ENCODE measurements around the gene USP9X. TPM values are rescaled to one million over a fixed set of nuclear protein-coding genes. Genes with fewer than 3 reads are reported as not detected.

USP9X gene
- total and polyA plus RNA-seq, 9 of the 15 experiments (the other 6 are each of a cell fraction or from before 2014, with no cell fraction given) = 10.9 to 47.8 (median 29.5) TPM

DNA sequence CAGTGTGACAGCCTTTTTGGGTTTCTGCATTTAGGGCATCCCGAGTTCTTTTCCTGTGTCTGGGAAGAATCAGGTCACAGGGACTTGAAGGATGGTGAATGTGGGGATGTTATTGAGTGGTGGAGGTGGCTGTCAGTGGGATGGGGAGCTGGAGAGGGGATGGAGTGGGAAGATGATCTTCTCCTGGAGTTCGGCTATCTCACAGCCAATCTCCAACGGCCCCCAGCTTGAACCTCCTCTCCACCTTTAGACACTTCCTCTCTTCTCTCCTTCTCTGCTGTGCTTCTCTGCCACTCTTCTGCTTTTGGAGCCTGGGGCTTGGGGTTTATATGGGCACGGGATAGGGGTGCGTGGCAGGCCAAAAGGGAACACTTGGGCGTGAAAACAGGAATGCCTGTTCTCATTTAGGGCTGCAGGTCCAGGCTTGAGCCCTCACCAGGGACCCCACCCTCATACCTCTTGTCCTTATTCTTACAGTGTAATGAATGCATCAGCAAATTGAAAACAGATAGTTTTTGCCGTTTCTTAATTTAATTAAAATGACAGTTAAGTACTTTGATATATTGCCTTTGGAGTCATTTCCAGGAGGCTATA is 37.5 kb downstream of the USP9X start:
- no peaks in the 10 kb centered on the region for H3K9me1 ChIP-seq (ENCODE audit: control insufficient read depth, insufficient read depth, low read length)
- no peaks in the 10 kb centered on the region for H3K9me3 ChIP-seq (replicated peaks; ENCODE audit: control insufficient read depth, insufficient read depth, low read depth, low read length)
- no peak overlapping the region for H3K9ac ChIP-seq (ENCODE audit: insufficient read depth in 1 of 2, low read depth in 2 of 2, low read length in 2 of 2)
- no peak overlapping the region for H2AFZ ChIP-seq (ENCODE audit: low read depth, low read length)
- H3K4me3 ChIP-seq = no peak overlapping the region
- BruUV-seq (replicated peaks) = no TSS peak
- CTCF ChIA-PET (ENCODE audit: low intra/inter-chr PET ratio) = no interaction called here
- ATAC-seq (no peak), DNase-seq (ENCODE audit: extremely low read depth in 1 of 4, low spot score in 3 of 4) (no peak), FAIRE-seq (no peak)
- in situ Hi-C loops (cut with MboI) (no loop called here), intact Hi-C loops (cut with micrococcal nuclease) (no loop called here)
- no peak overlapping the region for H3K4me2 ChIP-seq (ENCODE audit: insufficient read depth, low read length)
- H3K27ac ChIP-seq (ENCODE audit: extremely low read depth, low read depth, low read length) = no peak overlapping the region
- 0 out of 2 replicates have a peak, but pooled peaks cover 6% of the 10 kb centered on the region for H4K20me1 ChIP-seq (replicated peaks; ENCODE audit: control insufficient read depth, insufficient read depth, low read length)
- peaks cover 25% of the 10 kb centered on the region for H3K36me3 ChIP-seq (ENCODE audit: control insufficient read depth, insufficient read depth, low read length)
- 78% methylated on average over 6 of the region's 7 CpGs for WGBS (ENCODE audit: insufficient coverage, low coverage, missing lambda C conversion rate)
- H3K79me2 ChIP-seq (ENCODE audit: control insufficient read depth, insufficient read depth, low read length) = peaks cover 84% of the 10 kb centered on the region
- no peaks in the 10 kb centered on the region for H3K4me1 ChIP-seq (replicated peaks in 1 of 2; ENCODE audit: control insufficient read depth in 2 of 2, insufficient read depth in 2 of 2, low read length in 2 of 2)
- POLR2A ChIA-PET = no interaction called here
- H3K27me3 ChIP-seq (ENCODE audit: control insufficient read depth in 2 of 2, insufficient read depth in 2 of 2, low read length in 2 of 2) = no peaks in the 10 kb centered on the region
- TF ChIP-seq, protein P1, sequence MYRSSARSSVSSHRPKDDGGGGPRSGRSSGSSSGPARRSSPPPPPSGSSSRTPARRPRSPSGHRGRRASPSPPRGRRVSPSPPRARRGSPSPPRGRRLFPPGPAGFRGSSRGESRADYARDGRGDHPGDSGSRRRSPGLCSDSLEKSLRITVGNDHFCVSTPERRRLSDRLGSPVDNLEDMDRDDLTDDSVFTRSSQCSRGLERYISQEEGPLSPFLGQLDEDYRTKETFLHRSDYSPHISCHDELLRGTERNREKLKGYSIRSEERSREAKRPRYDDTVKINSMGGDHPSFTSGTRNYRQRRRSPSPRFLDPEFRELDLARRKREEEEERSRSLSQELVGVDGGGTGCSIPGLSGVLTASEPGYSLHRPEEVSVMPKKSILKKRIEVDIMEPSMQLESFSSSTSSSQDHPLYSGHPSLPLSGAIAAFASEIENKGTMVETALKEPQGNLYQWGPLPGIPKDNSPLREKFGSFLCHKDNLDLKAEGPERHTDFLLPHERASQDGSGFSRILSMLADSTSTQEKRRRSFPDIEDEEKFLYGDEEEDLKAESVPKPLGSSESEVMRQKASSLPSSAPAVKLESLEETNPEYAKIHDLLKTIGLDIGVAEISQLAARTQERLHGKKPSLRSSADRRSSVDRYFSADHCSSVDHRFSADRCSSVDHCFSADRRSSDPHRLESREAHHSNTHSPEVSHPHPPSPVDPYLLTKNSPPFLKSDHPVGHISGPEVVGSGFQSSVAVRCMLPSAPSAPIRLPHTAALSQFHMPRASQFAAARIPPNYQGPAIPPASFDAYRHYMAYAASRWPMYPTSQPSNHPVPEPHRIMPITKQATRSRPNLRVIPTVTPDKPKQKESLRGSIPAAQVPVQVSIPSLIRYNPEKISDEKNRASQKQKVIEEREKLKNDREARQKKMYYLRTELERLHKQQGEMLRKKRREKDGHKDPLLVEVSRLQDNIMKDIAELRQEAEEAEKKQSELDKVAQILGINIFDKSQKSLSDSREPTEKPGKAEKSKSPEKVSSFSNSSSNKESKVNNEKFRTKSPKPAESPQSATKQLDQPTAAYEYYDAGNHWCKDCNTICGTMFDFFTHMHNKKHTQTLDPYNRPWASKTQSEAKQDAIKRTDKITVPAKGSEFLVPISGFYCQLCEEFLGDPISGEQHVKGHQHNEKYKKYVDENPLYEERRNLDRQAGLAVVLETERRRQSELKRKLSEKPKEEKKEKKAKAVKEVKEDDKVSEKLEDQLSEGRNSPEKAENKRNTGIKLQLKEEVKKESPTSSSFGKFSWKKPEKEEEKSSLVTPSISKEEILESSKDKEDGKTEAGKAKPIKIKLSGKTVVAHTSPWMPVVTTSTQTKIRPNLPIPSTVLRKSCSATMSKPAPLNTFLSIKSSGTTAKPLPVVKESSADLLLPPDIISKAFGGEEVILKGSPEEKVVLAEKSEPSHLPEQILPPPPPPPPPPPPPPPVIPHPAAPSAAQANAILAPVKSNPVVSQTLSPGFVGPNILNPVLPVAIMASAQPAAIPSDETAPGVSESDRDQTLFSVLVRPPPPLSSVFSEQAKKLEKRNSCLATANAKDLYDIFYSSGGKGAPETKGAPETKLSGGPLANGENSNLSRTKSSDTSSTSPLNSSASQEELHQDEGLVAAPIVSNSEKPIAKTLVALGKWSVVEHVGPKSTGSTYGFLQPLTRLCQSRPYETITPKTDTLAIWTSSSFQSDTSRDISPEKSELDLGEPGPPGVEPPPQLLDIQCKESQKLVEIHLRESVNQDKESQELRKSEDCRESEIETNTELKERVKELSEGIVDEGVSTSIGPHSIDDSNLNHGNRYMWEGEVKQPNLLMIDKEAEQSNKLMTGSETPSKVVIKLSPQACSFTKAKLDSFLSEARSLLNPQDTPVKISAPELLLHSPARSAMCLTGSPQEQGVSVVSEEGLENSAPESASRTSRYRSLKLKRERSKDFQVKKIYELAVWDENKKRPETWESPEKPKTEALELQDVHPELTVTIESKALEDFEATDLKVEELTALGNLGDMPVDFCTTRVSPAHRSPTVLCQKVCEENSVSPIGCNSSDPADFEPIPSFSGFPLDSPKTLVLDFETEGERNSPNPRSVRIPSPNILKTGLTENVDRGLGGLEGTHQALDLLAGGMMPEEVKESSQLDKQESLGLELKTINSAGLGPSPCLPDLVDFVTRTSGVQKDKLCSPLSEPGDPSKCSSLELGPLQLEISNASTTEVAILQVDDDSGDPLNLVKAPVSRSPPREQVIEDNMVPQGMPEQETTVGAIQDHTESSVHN (IDR thresholded peaks at IDR 0.05; ENCODE audit: borderline replicate concordance in 1 of 2, low read depth in 1 of 2) = no peak
- no peak for TF ChIP-seq ZNF695 (CRISPR knock-in tag; IDR thresholded peaks at IDR 0.05)
- no peak for TF ChIP-seq KDM5B (IDR thresholded peaks at IDR 0.05; ENCODE audit: insufficient replicate concordance, low read depth, low read length)
- TF ChIP-seq, protein P2, sequence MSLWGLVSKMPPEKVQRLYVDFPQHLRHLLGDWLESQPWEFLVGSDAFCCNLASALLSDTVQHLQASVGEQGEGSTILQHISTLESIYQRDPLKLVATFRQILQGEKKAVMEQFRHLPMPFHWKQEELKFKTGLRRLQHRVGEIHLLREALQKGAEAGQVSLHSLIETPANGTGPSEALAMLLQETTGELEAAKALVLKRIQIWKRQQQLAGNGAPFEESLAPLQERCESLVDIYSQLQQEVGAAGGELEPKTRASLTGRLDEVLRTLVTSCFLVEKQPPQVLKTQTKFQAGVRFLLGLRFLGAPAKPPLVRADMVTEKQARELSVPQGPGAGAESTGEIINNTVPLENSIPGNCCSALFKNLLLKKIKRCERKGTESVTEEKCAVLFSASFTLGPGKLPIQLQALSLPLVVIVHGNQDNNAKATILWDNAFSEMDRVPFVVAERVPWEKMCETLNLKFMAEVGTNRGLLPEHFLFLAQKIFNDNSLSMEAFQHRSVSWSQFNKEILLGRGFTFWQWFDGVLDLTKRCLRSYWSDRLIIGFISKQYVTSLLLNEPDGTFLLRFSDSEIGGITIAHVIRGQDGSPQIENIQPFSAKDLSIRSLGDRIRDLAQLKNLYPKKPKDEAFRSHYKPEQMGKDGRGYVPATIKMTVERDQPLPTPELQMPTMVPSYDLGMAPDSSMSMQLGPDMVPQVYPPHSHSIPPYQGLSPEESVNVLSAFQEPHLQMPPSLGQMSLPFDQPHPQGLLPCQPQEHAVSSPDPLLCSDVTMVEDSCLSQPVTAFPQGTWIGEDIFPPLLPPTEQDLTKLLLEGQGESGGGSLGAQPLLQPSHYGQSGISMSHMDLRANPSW (CRISPR knock-in tag; IDR thresholded peaks at IDR 0.05) = no peak
- TF ChIP-seq RBM14 (IDR thresholded peaks at IDR 0.05; ENCODE audit: borderline replicate concordance, insufficient read depth, low read depth, low read length) = no peak
- no peak for TF ChIP-seq GTF2F1 (IDR thresholded peaks at IDR 0.05; ENCODE audit: low read depth, low read length)
